ENCODE data around the gene CDYL2. TPM values are rescaled to one million over a fixed set of nuclear protein-coding genes. Genes with fewer than 3 reads are reported as not detected.

Gene CDYL2, protein sequence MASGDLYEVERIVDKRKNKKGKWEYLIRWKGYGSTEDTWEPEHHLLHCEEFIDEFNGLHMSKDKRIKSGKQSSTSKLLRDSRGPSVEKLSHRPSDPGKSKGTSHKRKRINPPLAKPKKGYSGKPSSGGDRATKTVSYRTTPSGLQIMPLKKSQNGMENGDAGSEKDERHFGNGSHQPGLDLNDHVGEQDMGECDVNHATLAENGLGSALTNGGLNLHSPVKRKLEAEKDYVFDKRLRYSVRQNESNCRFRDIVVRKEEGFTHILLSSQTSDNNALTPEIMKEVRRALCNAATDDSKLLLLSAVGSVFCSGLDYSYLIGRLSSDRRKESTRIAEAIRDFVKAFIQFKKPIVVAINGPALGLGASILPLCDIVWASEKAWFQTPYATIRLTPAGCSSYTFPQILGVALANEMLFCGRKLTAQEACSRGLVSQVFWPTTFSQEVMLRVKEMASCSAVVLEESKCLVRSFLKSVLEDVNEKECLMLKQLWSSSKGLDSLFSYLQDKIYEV
- 10 to 100 TPM; 11.4 to 15.9 TPM for total RNA-seq
- 10 to 100 TPM in 1 of 2 donors, 1 to 10 TPM in 1; 8.5 to 12.0 TPM for polyA plus RNA-seq (ENCODE audit: insufficient read length in 2 of 2)
- long read RNA-seq, donor 1, full-length matches to known transcripts = 2 of 2 reads
- long read RNA-seq, donor 1, partial matches to known transcripts = 0 of 2 reads
- long read RNA-seq, donor 1, other reads (novel, unspliced or antisense) = 0 of 2 reads
- long read RNA-seq, donor 2 = 0 reads
- long read RNA-seq, donor 3 = 0 reads
- long read RNA-seq, donor 4 = 0 reads

DNA sequence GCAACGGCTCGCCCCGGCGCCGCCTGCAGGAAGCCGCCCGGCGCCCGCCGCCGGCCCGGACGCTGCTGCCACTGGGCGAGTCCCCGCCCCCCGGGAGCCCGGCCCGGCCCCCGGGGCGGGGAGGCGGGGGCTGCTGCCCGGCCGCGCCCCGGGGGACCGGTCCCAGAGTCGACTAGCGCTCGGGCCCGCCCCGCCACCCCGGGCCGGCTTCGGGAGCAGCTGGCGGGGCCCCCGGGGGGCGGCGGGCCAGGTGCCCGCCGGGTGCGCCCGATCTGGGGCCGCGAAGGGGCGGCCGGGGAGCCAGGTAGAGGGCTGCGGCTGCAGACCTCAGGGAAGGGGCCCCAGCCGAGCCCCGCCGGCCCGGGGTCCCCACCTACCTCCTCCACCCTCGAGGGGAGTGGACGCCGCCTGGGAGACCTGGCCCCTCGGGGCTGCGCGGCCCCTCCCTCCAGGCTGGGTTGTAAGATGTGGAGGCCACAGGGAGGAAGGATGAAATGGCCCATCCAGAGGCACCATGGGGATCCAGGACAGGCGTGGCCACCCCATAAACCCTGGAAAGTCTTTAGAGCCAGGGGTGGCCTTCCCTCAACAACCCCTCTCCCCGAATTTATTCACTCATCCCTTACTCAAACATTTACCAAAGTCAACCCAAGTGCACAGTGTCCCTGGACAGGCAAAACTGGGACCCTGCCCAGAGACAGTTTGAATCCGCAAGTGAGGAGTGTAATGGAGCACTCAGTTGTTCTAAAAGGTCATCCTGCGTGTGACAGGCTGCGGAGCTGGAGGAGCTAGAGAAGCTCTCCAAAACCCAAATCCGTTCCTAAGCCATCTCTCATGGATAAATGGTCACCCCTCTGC lies at the start of gene CDYL2:
Gene CDYL2, minus strand, starts transcription at position 73 of the 858 bp plus-strand sequence. CDS start 425 bp downstream, outside the sequence.
- DNase-seq (ENCODE audit: low read depth in 4 of 6, low spot score in 6 of 6) = peak in 1 of 6 donors; percentile 8
- no peak within 1 kb of the TSS for H3K27ac ChIP-seq (ENCODE audit: low read depth, low read length)
- H3K4me1 ChIP-seq (ENCODE audit: control insufficient read depth, insufficient read depth, low read length) = peaks cover 5% of the 10 kb centered on the region
- no peaks in the 10 kb centered on the region for H3K36me3 ChIP-seq (ENCODE audit: control insufficient read depth, insufficient read depth, low read length)
- H3K4me3 ChIP-seq (ENCODE audit: low read depth, low read length) = peak within 1 kb of the TSS; percentile 46
- WGBS (ENCODE audit: insufficient coverage) = 2% methylated on average over 58 of the region's 63 CpGs
- H3K9me3 ChIP-seq (ENCODE audit: control insufficient read depth, insufficient read depth, low read length) = peaks cover 2% of the 10 kb centered on the region
- H3K27me3 ChIP-seq (ENCODE audit: control insufficient read depth, insufficient read depth, low read length) = no peaks in the 10 kb centered on the region

DNA sequence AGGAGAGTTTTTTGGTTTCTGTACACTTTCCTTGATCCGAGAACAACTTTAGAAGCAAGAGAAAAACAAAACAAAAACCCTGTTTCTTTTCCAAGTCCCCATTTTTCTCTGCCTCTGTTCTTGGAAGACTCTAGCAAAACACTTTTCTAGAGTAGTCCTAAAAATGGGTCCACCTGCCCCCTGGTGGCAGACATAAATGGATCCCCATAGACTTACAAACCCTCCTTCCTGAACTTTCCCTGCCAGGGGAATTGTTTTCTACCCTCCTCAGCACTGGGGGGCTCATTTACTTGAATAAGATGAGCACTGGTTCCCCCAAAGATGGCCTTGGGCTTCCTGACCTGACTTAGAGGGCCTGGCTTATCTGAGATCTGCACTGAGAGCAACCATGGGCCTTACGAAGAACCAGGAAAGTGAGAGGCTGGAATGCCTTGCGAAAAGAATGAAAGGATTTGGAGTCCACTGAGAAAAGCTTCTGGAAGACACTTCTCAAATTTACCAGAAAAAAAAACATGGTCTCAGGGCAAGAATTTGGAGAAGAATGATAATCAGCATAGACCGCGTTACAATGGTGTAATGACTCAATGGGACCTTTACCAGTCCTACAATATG lies 48.0 kb upstream of the CDYL2 start:
- H3K4me1 ChIP-seq (ENCODE audit: control insufficient read depth, insufficient read depth, low read length) = no peaks in the 10 kb centered on the region
- WGBS (ENCODE audit: insufficient coverage) = 94% methylated on average over 4 of the region's 5 CpGs
- no peak overlapping the region for H3K27ac ChIP-seq (ENCODE audit: low read depth, low read length)
- DNase-seq (ENCODE audit: low read depth in 4 of 6, low spot score in 6 of 6) = no peak
- no peaks in the 10 kb centered on the region for H3K36me3 ChIP-seq (ENCODE audit: control insufficient read depth, insufficient read depth, low read length)
- no peaks in the 10 kb centered on the region for H3K27me3 ChIP-seq (ENCODE audit: control insufficient read depth, insufficient read depth, low read length)
- no peak overlapping the region for H3K4me3 ChIP-seq (ENCODE audit: low read depth, low read length)
- H3K9me3 ChIP-seq (ENCODE audit: control insufficient read depth, insufficient read depth, low read length) = no peaks in the 10 kb centered on the region

DNA sequence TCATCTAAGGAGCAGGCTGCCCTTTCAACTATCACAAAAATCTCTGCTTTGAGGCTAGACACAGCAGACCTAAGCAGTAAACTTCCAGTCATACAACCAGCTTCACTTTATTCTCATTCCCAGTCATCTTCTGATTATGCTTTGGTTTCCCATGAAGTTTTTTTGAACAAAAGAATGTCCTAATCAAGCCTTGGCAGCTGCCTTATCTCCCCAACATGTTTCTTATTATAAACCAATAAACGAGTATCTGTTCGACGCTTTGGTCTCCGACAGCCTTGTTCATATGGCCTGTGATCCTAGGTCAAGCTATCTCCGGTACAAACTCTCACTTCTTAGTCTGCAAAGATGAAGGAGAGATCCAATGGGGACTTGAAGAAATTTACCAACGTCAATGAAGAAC lies 47.4 kb upstream of the CDYL2 start:
- H3K4me1 ChIP-seq (ENCODE audit: control insufficient read depth, insufficient read depth, low read length) = no peaks in the 10 kb centered on the region
- no peak for DNase-seq (ENCODE audit: low read depth in 4 of 6, low spot score in 6 of 6)
- no peaks in the 10 kb centered on the region for H3K9me3 ChIP-seq (ENCODE audit: control insufficient read depth, insufficient read depth, low read length)
- no peak overlapping the region for H3K27ac ChIP-seq (ENCODE audit: low read depth, low read length)
- no peak overlapping the region for H3K4me3 ChIP-seq (ENCODE audit: low read depth, low read length)
- no peaks in the 10 kb centered on the region for H3K36me3 ChIP-seq (ENCODE audit: control insufficient read depth, insufficient read depth, low read length)
- H3K27me3 ChIP-seq (ENCODE audit: control insufficient read depth, insufficient read depth, low read length) = no peaks in the 10 kb centered on the region
- no CpG with 5 or more reads among the region's 6 CpGs for WGBS (ENCODE audit: insufficient coverage)

DNA sequence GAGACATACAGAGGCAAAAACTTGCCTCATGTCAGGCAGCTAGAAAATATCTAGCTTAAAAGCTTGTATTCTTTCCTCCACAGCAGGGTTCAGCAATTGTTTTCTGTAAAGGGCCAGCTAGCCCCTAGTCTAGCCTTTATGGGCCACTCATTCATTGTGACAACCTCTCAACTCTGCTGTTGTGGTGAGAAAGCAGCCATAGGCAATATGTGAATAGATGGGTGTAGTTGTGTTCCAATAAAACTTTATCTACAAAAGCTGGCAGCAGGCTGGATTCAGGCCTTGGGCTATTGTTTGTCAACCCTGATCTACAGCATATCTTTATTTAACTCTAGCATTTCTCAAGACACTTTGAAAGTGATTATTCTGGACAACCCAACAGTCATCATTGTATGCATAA lies 46.4 kb upstream of the CDYL2 start:
- Histone ChIP-seq H3K36me3 (ENCODE audit: control insufficient read depth, insufficient read depth, low read length) (no peaks in the 10 kb centered on the region), H3K9me3 (ENCODE audit: control insufficient read depth, insufficient read depth, low read length) (no peaks in the 10 kb centered on the region), H3K4me1 (ENCODE audit: control insufficient read depth, insufficient read depth, low read length) (no peaks in the 10 kb centered on the region), H3K27ac (ENCODE audit: low read depth, low read length) (no peak overlapping the region), H3K4me3 (ENCODE audit: low read depth, low read length) (no peak overlapping the region), H3K27me3 (ENCODE audit: control insufficient read depth, insufficient read depth, low read length) (no peaks in the 10 kb centered on the region)
- DNase-seq (ENCODE audit: low read depth in 4 of 6, low spot score in 6 of 6) = no peak

DNA sequence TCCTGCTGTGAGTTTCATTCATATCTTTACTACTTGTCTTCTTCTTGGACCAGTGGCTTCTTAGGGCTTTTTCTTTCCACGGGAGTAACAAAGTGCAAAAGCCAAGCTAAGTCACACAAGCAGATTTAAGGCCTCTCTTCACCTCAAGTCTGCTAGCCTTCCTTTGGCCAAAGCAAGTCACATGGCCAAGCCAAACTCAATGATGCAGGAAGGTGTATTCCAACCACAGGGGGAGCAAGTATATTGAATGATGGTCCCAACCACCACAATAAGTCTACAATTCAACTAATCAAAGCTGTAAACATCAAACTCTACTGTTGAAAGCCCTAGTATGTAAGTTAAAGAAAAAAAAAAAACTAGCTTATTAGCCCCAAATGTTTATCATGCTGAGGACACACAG lies 44.5 kb upstream of the CDYL2 start:
- H3K27me3 ChIP-seq (ENCODE audit: control insufficient read depth, insufficient read depth, low read length) = no peaks in the 10 kb centered on the region
- no peak overlapping the region for H3K4me3 ChIP-seq (ENCODE audit: low read depth, low read length)
- no peaks in the 10 kb centered on the region for H3K4me1 ChIP-seq (ENCODE audit: control insufficient read depth, insufficient read depth, low read length)
- WGBS (ENCODE audit: insufficient coverage) = 55% methylated on average over 1 of the region's 1 CpG
- H3K27ac ChIP-seq (ENCODE audit: low read depth, low read length) = no peak overlapping the region
- DNase-seq (ENCODE audit: low read depth in 4 of 6, low spot score in 6 of 6) = no peak
- peaks cover 2% of the 10 kb centered on the region for H3K9me3 ChIP-seq (ENCODE audit: control insufficient read depth, insufficient read depth, low read length)
- no peaks in the 10 kb centered on the region for H3K36me3 ChIP-seq (ENCODE audit: control insufficient read depth, insufficient read depth, low read length)

DNA sequence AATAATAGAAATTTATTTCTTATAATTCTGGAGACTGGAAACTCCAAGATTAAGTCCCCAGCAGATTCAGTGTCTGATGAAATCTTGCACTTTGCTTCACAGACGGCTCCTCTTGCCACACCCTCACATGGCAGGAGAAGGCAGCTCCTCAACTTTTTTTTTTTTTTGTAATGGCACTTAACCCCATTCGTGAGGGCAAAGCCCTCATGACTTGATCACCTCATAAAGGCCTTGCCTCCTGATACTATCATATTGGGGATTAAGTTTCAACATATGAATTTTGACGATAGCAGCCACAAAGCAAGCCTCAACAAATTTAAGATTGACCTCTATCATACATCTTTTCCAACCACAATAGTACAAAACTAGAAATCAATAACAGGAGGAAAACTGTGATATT lies 42.3 kb upstream of the CDYL2 start:
- no peak for DNase-seq (ENCODE audit: low read depth in 4 of 6, low spot score in 6 of 6)
- WGBS (ENCODE audit: insufficient coverage) = 60% methylated on average over 1 of the region's 3 CpGs
- H3K4me1 ChIP-seq (ENCODE audit: control insufficient read depth, insufficient read depth, low read length) = no peaks in the 10 kb centered on the region
- no peaks in the 10 kb centered on the region for H3K27me3 ChIP-seq (ENCODE audit: control insufficient read depth, insufficient read depth, low read length)
- peaks cover 2% of the 10 kb centered on the region for H3K9me3 ChIP-seq (ENCODE audit: control insufficient read depth, insufficient read depth, low read length)
- no peak overlapping the region for H3K27ac ChIP-seq (ENCODE audit: low read depth, low read length)
- no peaks in the 10 kb centered on the region for H3K36me3 ChIP-seq (ENCODE audit: control insufficient read depth, insufficient read depth, low read length)
- H3K4me3 ChIP-seq (ENCODE audit: low read depth, low read length) = no peak overlapping the region

DNA sequence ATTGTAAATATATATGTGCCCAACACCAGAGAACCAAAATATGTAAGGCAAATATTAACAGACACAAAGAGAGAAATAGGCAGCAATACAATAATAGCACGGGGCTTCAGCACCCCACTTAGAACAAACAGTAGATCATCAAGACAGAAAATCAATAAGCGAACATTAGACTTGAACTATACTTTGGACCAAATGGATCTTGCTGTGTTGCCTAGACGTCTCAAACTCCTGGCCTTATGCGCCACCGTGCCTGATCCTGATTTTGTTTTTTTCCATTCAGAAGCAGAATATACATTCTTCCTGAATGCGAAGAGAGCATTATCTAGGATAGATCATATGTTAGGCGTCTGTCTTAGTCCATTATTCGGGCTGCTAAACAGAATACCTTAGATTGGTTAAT lies 41.9 kb upstream of the CDYL2 start:
- Histone ChIP-seq H3K4me1 (ENCODE audit: control insufficient read depth, insufficient read depth, low read length) (no peaks in the 10 kb centered on the region), H3K36me3 (ENCODE audit: control insufficient read depth, insufficient read depth, low read length) (no peaks in the 10 kb centered on the region), H3K27ac (ENCODE audit: low read depth, low read length) (no peak overlapping the region), H3K27me3 (ENCODE audit: control insufficient read depth, insufficient read depth, low read length) (no peaks in the 10 kb centered on the region), H3K9me3 (ENCODE audit: control insufficient read depth, insufficient read depth, low read length) (peaks cover 2% of the 10 kb centered on the region), H3K4me3 (ENCODE audit: low read depth, low read length) (no peak overlapping the region)
- DNase-seq (ENCODE audit: low read depth in 4 of 6, low spot score in 6 of 6) = no peak
- WGBS (ENCODE audit: insufficient coverage) = 89% methylated on average over 3 of the region's 8 CpGs

DNA sequence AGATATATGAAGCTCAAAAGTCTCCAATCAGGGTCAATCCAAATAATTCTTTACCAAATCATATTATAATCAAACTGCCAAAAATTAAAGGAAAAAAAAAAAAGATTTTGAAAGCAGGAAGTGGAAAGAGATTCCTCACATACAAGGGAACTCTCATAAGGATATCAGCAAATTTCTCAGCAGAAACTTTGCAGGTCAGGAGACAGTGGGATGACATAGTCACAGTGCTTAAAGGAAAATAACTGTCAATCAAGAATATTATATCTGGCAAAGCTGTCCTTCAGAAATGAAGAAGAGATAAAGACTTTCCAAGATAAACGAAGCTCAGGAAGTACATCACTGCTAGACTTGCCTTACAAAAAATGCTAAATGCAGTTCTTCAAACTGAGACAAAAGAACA lies 40.0 kb upstream of the CDYL2 start:
- H3K4me1 ChIP-seq (ENCODE audit: control insufficient read depth, insufficient read depth, low read length) = no peaks in the 10 kb centered on the region
- no peak for DNase-seq (ENCODE audit: low read depth in 4 of 6, low spot score in 6 of 6)
- no peak overlapping the region for H3K27ac ChIP-seq (ENCODE audit: low read depth, low read length)
- no peak overlapping the region for H3K4me3 ChIP-seq (ENCODE audit: low read depth, low read length)
- no peaks in the 10 kb centered on the region for H3K36me3 ChIP-seq (ENCODE audit: control insufficient read depth, insufficient read depth, low read length)
- WGBS (ENCODE audit: insufficient coverage) = no CpG with 5 or more reads among the region's 1 CpG
- H3K27me3 ChIP-seq (ENCODE audit: control insufficient read depth, insufficient read depth, low read length) = no peaks in the 10 kb centered on the region
- H3K9me3 ChIP-seq (ENCODE audit: control insufficient read depth, insufficient read depth, low read length) = peaks cover 2% of the 10 kb centered on the region

DNA sequence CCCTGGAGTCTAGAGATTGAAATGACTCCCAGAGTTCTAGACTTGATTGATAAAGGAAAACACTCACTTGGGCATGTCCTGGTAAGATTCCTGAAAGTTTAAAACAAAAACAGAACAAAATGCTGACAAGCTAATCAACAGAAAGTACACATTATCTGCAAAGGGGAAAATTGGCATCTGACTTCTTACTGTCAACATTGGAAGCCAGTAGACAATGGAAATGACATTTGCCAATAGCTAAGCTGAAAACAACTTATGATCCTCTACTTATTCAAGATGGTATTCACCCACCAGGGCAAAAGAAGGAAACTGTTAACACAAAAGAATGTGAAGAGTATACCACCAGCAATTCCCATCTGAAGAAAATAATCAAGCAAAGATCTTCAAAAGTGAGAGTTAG lies 36.8 kb upstream of the CDYL2 start:
- H3K36me3 ChIP-seq (ENCODE audit: control insufficient read depth, insufficient read depth, low read length) = no peaks in the 10 kb centered on the region
- no peak overlapping the region for H3K27ac ChIP-seq (ENCODE audit: low read depth, low read length)
- H3K27me3 ChIP-seq (ENCODE audit: control insufficient read depth, insufficient read depth, low read length) = no peaks in the 10 kb centered on the region
- H3K9me3 ChIP-seq (ENCODE audit: control insufficient read depth, insufficient read depth, low read length) = peaks cover 2% of the 10 kb centered on the region
- H3K4me1 ChIP-seq (ENCODE audit: control insufficient read depth, insufficient read depth, low read length) = no peaks in the 10 kb centered on the region
- no peak for DNase-seq (ENCODE audit: low read depth in 4 of 6, low spot score in 6 of 6)
- H3K4me3 ChIP-seq (ENCODE audit: low read depth, low read length) = no peak overlapping the region

Data from spinal cord (tissue), 10 donors.